GM12875 (cell line): Measurements from ENCODE around the gene RAPGEF5.

Experiments
- H3K4me3 ChIP-seq: one replicate; pipeline ENCODE4 v1.5.1; 2011; ENCODE audit warnings: low read depth, low read length, control low read depth
- TF ChIP-seq, protein P1 (sequence below): IDR thresholded peaks from 2 replicates; pipeline ENCODE4 v1.5.1; 2011; ENCODE audit warnings: low read depth, mild to moderate bottlenecking, control low read depth, inconsistent platforms, low read length, moderate library complexity, borderline replicate concordance; ENCODE audit not compliant: insufficient read depth

The RAPGEF5 gene

DNA sequence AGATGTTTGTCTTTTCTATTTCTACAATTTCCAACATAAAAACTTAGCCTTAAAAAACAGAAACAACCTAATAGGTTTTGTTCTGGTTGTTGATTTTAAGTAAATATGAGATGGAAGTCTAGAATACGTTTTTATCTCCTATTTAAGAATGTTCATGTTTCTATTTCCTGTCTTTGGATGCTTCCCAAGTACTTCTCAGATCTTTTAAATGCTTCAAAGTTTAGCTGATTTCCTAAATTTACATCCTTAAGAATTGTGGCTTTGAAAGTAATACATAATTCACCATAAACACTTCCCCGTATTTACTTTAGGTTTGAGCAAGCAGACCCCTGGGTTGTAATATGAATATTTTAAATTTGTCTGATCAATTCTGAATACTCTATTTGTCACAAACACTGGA lies 70.5 kb downstream of the RAPGEF5 start:
- TF ChIP-seq, protein P1, sequence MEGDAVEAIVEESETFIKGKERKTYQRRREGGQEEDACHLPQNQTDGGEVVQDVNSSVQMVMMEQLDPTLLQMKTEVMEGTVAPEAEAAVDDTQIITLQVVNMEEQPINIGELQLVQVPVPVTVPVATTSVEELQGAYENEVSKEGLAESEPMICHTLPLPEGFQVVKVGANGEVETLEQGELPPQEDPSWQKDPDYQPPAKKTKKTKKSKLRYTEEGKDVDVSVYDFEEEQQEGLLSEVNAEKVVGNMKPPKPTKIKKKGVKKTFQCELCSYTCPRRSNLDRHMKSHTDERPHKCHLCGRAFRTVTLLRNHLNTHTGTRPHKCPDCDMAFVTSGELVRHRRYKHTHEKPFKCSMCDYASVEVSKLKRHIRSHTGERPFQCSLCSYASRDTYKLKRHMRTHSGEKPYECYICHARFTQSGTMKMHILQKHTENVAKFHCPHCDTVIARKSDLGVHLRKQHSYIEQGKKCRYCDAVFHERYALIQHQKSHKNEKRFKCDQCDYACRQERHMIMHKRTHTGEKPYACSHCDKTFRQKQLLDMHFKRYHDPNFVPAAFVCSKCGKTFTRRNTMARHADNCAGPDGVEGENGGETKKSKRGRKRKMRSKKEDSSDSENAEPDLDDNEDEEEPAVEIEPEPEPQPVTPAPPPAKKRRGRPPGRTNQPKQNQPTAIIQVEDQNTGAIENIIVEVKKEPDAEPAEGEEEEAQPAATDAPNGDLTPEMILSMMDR = no peak
- no peak overlapping the region for H3K4me3 ChIP-seq

DNA sequence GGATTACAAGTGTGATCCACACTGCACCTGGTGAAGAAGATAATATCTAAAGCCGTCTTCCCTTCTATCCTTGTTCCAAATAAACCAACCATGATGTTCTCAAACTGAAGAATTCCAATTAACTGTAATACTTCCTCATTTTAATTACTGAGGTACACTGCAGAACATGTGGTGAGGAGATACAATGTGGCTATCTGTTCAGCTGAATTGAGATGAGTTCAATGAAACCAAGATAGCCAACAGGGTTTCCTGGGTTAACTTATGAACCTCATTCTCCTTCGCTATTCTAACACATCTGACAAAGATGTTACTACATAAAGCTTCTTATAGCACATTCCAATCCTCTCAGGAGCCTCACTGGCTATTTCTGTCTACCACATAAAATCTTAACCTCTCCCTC lies 75.5 kb downstream of the RAPGEF5 start:
- TF ChIP-seq, protein P1 = no peak
- H3K4me3 ChIP-seq = no peak overlapping the region

DNA sequence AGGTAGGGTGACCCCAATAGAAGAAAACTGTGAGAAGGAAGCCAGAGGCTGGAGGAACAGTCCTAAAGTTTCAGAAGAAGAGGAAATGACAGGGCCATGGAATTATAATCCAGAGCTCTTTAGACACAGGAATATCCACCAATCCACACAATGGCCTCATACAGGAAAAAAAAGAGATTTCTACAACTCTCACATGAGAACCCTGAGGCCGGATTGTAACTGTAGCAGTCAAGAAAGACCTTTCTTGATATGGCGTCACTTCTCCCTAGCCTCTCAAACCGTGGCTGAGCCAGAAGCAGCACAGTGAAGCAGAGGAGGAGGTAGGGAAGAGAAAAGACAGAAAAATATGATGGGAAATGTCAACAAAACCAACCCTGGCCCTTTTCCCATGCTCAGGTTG lies 76.9 kb downstream of the RAPGEF5 start:
- TF ChIP-seq, protein P1 = no peak
- no peak overlapping the region for H3K4me3 ChIP-seq

DNA sequence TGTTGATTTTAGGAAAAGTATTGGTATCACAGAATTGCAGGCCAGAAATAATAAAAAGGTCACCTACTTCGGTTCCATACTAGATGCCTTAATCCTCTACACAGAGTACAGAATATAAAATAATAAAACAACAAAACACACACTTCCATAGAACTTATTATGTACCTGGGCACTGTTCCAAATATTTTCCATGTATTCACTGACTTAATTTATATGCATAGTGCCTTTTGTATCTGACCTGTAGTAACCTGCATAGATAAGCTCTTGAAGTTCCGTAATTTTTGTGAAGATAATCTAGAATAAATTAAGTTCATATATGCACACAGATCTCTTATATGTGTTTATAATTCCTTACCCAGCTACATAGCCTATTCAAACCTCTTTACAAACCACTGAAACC lies 78.3 kb downstream of the RAPGEF5 start:
- no peak overlapping the region for H3K4me3 ChIP-seq
- TF ChIP-seq, protein P1 = no peak

DNA sequence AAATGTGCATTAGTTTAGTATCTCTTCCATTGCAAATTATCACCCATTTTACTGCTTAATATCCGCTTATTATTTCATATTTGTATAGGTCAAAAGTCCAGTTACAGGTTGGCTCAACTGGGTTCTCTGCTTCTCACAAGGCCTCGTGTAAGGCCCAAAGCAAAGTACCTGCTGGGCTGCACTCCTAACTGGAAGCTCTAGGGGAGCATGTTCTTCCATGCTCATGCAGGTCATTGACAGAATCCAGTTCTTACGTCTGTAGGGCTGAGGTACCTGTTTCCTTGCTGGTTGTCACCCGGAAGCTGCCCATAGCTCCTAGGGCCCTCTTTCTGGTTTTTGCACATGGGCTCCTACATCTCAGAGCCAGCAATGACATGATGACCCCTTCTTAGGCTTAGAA lies 79.6 kb downstream of the RAPGEF5 start:
- TF ChIP-seq, protein P1 = no peak
- no peak overlapping the region for H3K4me3 ChIP-seq

DNA sequence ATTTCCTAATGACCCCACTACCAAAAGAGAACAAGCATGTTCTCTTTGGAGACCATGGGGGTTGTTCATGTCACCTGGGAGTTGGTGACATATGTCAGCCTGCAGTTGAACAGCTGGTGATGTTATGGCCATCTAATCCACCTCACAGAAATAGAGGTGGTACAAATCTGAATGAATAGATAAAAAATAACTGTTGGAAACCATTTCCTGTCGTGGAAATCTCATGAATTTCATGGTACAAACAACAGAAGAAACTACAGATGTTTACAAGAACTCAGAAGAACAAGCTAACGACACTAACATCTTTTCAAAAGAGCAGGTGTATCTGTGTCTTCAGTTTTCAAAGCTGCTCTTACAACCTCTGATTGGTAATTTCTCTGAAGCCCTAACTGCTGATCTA lies 81.3 kb downstream of the RAPGEF5 start:
- H3K4me3 ChIP-seq = no peak overlapping the region
- TF ChIP-seq, protein P1 = no peak

DNA sequence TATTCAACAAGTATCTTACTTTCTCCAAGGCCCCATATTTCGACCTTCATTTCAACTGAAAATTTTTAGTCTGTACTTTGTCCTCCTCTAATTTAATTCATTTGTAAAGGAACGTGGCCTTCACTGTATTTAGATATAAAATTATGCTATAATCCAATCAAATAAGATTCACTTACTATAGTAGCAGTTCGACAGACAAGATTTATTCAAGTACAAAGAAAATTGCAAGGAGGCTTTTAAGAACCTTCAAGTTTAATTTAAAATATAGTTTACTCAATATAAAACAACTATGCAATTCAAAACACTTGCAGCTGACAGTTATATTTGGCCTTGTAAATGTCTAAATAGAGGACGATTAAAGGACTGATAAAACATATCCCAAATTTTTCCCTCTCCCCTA lies 85.6 kb downstream of the RAPGEF5 start:
- TF ChIP-seq, protein P1 = no peak

More for the DNA sequence above, 85.6 kb downstream of the RAPGEF5 start:
- no peak overlapping the region for H3K4me3 ChIP-seq
